Prostate gland (tissue), 2 donors: ENCODE measurements around the gene CCR5.

Source experiments
- CTCF ChIP-seq, 4 experiments: fragments of 200-600 bp in 2 of 4; fragments of 450-650 bp in 2 of 4; sonication (generic) in 2 of 4; IDR thresholded peaks; 1 replicate in 3 of 4; 2 replicates in 1 of 4; pipeline ENCODE4 v1.5.1; 2016 to 2019; ENCODE audit warnings: antibody characterized with exemption in 4 of 4, mild to moderate bottlenecking in 2 of 4, moderate library complexity in 2 of 4
- POLR2A ChIP-seq: fragments of 450-650 bp; IDR thresholded peaks from one replicate; pipeline ENCODE4 v1.6.1; 2016; ENCODE audit warnings: antibody characterized with exemption, mild to moderate bottlenecking

GRCh38 chr3:46399557-46399956 is 28.8 kb downstream of the CCR5 start:
- TF ChIP-seq POLR2A, result no peak
- TF ChIP-seq CTCF (IDR thresholded peaks at IDR 0.05), result no peak
